HG02973 (cell line): ENCODE results near the gene HIRIP3.
A peak's percentile ranks its signal among the peaks of the same experiment; 100 is the strongest.
"Not testable (repeated sequence)": the region's sequence is repeated elsewhere in the genome, so short reads cannot be mapped to it uniquely, and the experiment has no call there.

ENCODE experiments used
- ATAC-seq: cut with Tn5 transposase; IDR thresholded peaks from one replicate; pipeline ENCODE4 v1.9.1; 2021; ENCODE audit warnings: moderate library complexity; ENCODE audit not compliant: unreplicated experiment

The HIRIP3 gene

GRCh38 chr16:29995324-29995910 lies at the start of gene HIRIP3:
Gene HIRIP3, minus strand, starts transcription at chr16:29995617. Its CDS starts 12 bp downstream, at chr16:29995605.
- ATAC-seq, result peak; percentile 40

- no peak for ATAC-seq
These were observed 46.4 kb upstream of the HIRIP3 start for GRCh38 chr16:30041841-30042240.

GRCh38 chr16:30040690-30041089 lies 45.3 kb upstream of the HIRIP3 start:
- ATAC-seq, result not testable (repeated sequence)

GRCh38 chr16:30040221-30040620 lies 44.8 kb upstream of the HIRIP3 start:
- ATAC-seq, result no peak

GRCh38 chr16:30033270-30033669 lies 37.9 kb upstream of the HIRIP3 start:
- ATAC-seq, result no peak

- no peak for ATAC-seq
These were observed 36.8 kb upstream of the HIRIP3 start for GRCh38 chr16:30032083-30032819.

GRCh38 chr16:30031477-30031918 lies 36.1 kb upstream of the HIRIP3 start:
- no peak for ATAC-seq

GRCh38 chr16:30030841-30031413 lies 35.5 kb upstream of the HIRIP3 start, which contains the start of gene TLCD3B:
Gene TLCD3B, minus strand, starts transcription at chr16:30031271. Its CDS starts 744 bp downstream, at chr16:30030527.
- ATAC-seq, result no peak

GRCh38 chr16:30030011-30030685 lies 34.7 kb upstream of the HIRIP3 start:
- ATAC-seq, result no peak

GRCh38 chr16:30028438-30029076 lies 33.1 kb upstream of the HIRIP3 start:
- no peak for ATAC-seq

GRCh38 chr16:30027588-30028437 lies 32.4 kb upstream of the HIRIP3 start:
- ATAC-seq, result no peak

GRCh38 chr16:30026449-30026848 lies 31.0 kb upstream of the HIRIP3 start:
- ATAC-seq, result no peak

GRCh38 chr16:30025574-30025973 lies 30.2 kb upstream of the HIRIP3 start:
- ATAC-seq, result no peak

- no peak for ATAC-seq
These were observed 29.7 kb upstream of the HIRIP3 start for GRCh38 chr16:30025156-30025555.

GRCh38 chr16:30024451-30024850 lies 29.0 kb upstream of the HIRIP3 start:
- ATAC-seq, result no peak

GRCh38 chr16:30023586-30023985 lies 28.2 kb upstream of the HIRIP3 start:
- no peak for ATAC-seq

GRCh38 chr16:30022887-30023286 lies 27.5 kb upstream of the HIRIP3 start, which contains the start of gene C16orf92:
Gene C16orf92, plus strand, starts transcription at chr16:30023198. Its CDS starts 143 bp downstream, at chr16:30023341.
- no peak for ATAC-seq

- ATAC-seq, result no peak
These were observed 23.3 kb upstream of the HIRIP3 start for GRCh38 chr16:30018731-30019158.

- ATAC-seq, result not testable (repeated sequence)
These were observed 22.5 kb upstream of the HIRIP3 start for GRCh38 chr16:30017937-30018336.

- ATAC-seq, result no peak
These were observed 21.9 kb upstream of the HIRIP3 start for GRCh38 chr16:30017277-30017656.
